ENCODE measurements around the gene RABGEF1. TPM values are rescaled to one million over a fixed set of nuclear protein-coding genes. Genes with fewer than 3 reads are reported as not detected.
A peak's percentile ranks its signal among the peaks of the same experiment; 100 is the strongest.
"Not testable (repeated sequence)": the region's sequence is repeated elsewhere in the genome, so short reads cannot be mapped to it uniquely, and the experiment has no call there.

The RABGEF1 gene
- total RNA-seq, 2 donors from 2014 or later: 19.1 to 25.1 TPM

- Histone ChIP-seq H3K4me3 (no peak overlapping the region), H3K27me3 (no peaks in the 10 kb centered on the region), H3K4me1 (no peaks in the 10 kb centered on the region), H3K36me3 (no peaks in the 10 kb centered on the region), H3K27ac (no peak overlapping the region), H3K9ac (ENCODE audit: low read depth in 2 of 2, low read length in 2 of 2) (no peak overlapping the region), H3K9me3 (no peaks in the 10 kb centered on the region)
- no peak for TF ChIP-seq CTCF (IDR thresholded peaks at IDR 0.05)
- DNase-seq: no peak
- intact Hi-C loops (cut with DNase I): loop anchor here (10.0 kb wide), 1 partner anchor 91 kb away; no protein-coding TSS in a partner anchor
Measured at GRCh38 chr7:66735850-66736249, 4.7 kb upstream of the RABGEF1 start.

GRCh38 chr7:66736892-66737291 lies 3.6 kb upstream of the RABGEF1 start:
- H3K4me3 ChIP-seq: no peak overlapping the region
- H3K4me1 ChIP-seq: no peaks in the 10 kb centered on the region
- no peak for DNase-seq
- H3K9ac ChIP-seq (ENCODE audit: low read depth in 2 of 2, low read length in 2 of 2): no peak overlapping the region
- H3K36me3 ChIP-seq: no peaks in the 10 kb centered on the region
- H3K9me3 ChIP-seq: no peaks in the 10 kb centered on the region
- TF ChIP-seq CTCF (IDR thresholded peaks at IDR 0.05): no peak
- intact Hi-C loops (cut with DNase I): loop anchor here (10.0 kb wide), 1 partner anchor 92 kb away; no protein-coding TSS in a partner anchor
- H3K27ac ChIP-seq: no peak overlapping the region
- H3K27me3 ChIP-seq: no peaks in the 10 kb centered on the region

- TF ChIP-seq CTCF (IDR thresholded peaks at IDR 0.05): no peak
- Histone ChIP-seq H3K9me3 (no peaks in the 10 kb centered on the region), H3K36me3 (no peaks in the 10 kb centered on the region), H3K9ac (ENCODE audit: low read depth in 2 of 2, low read length in 2 of 2) (no peak overlapping the region), H3K4me3 (no peak overlapping the region), H3K27me3 (no peaks in the 10 kb centered on the region), H3K27ac (no peak overlapping the region), H3K4me1 (no peaks in the 10 kb centered on the region)
- intact Hi-C loops (cut with DNase I): loop anchor here (10.0 kb wide), 1 partner anchor 93 kb away; no protein-coding TSS in a partner anchor
- no peak for DNase-seq
Measured at GRCh38 chr7:66737667-66738066, 2.9 kb upstream of the RABGEF1 start.

GRCh38 chr7:66739477-66739876 lies 1.1 kb upstream of the RABGEF1 start:
- Histone ChIP-seq H3K27me3 (no peaks in the 10 kb centered on the region), H3K27ac (peak overlapping the region; percentile 98), H3K9me3 (no peaks in the 10 kb centered on the region), H3K36me3 (no peaks in the 10 kb centered on the region), H3K4me3 (peak overlapping the region; percentile 94), H3K9ac (ENCODE audit: low read depth in 2 of 2, low read length in 2 of 2) (peak overlapping the region; percentile 69 to 80), H3K4me1 (no peaks in the 10 kb centered on the region)
- no peak for TF ChIP-seq CTCF (IDR thresholded peaks at IDR 0.05)
- intact Hi-C loops (cut with DNase I): loop anchor here (10.0 kb wide), 1 partner anchor 95 kb away; no protein-coding TSS in a partner anchor
- no peak for DNase-seq

- intact Hi-C loops (cut with DNase I): loop anchor here (10.0 kb wide), 1 partner anchor 95 kb away; no protein-coding TSS in a partner anchor
- no peaks in the 10 kb centered on the region for H3K36me3 ChIP-seq
- H3K4me1 ChIP-seq: no peaks in the 10 kb centered on the region
- no peaks in the 10 kb centered on the region for H3K27me3 ChIP-seq
- H3K27ac ChIP-seq: peak overlapping the region; percentile 98
- H3K9ac ChIP-seq (ENCODE audit: low read depth in 2 of 2, low read length in 2 of 2): peak overlapping the region; percentile 69 to 80
- DNase-seq: no peak
- H3K4me3 ChIP-seq: peak overlapping the region; percentile 94
- H3K9me3 ChIP-seq: no peaks in the 10 kb centered on the region
- TF ChIP-seq CTCF (IDR thresholded peaks at IDR 0.05): no peak
Measured at GRCh38 chr7:66739953-66740301, 606 bp upstream of the RABGEF1 start.

GRCh38 chr7:66740980-66741709 lies 612 bp downstream of the RABGEF1 start:
- DNase-seq: peak; percentile 49
- intact Hi-C loops (cut with DNase I); H3K27me3 ChIP-seq; H3K9me3 ChIP-seq; H3K36me3 ChIP-seq; H3K4me1 ChIP-seq: not testable (repeated sequence)
- Histone ChIP-seq H3K4me3 (peak overlapping the region; percentile 94), H3K27ac (peak overlapping the region; percentile 98), H3K9ac (ENCODE audit: low read depth in 2 of 2, low read length in 2 of 2) (peak overlapping the region; percentile 69 to 98)

All from colonic mucosa (tissue), 4 donors.